ENCODE measurements around the gene PLEKHG5. TPM values are rescaled to one million over a fixed set of nuclear protein-coding genes. Genes with fewer than 3 reads are reported as not detected.
A peak's percentile ranks its signal among the peaks of the same experiment; 100 is the strongest.

Gene PLEKHG5
- total RNA-seq, 1 donor from 2014 or later, result 34.9 TPM

DNA sequence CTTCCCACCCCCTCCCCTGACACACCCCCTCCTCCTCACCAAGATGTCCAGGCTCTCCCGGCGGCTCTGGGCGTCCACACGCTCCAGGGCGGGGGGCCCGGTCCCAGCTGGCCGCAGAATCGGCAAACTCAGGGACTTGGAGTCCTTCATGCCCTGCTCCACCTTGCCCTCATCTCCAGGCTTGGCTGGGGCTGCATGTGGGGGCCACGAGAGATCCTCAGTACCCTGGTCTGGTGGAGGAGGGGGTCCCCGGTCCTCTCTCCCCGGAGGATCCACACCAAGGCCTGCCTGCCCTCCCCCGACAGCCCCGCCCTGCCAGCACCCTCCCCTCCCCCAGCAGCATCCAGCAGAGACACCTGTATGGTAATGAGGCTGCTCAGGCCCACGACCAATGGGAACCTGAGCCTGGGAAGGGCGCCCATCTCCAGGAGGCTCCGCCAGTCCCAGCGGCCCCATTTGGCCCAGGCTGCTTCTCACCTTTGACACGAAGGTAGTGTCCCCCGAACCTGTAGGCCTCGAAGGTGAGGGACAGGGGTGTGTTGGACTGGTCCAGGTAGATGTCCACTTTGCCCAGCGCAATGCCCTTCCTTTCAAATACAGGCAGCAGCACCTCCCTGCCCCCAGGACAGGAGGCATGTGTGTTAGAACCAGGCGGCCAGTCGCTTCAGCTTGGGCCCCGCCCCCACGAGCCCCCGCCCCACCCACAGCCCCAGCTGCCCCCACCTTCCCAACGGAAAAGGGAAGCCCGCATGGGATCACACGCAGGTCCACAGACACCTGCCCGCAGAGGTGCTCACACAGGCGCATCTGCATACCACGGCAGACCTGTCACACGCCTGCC, 17.3 kb downstream of the PLEKHG5 start:
- TF ChIP-seq, protein P1, sequence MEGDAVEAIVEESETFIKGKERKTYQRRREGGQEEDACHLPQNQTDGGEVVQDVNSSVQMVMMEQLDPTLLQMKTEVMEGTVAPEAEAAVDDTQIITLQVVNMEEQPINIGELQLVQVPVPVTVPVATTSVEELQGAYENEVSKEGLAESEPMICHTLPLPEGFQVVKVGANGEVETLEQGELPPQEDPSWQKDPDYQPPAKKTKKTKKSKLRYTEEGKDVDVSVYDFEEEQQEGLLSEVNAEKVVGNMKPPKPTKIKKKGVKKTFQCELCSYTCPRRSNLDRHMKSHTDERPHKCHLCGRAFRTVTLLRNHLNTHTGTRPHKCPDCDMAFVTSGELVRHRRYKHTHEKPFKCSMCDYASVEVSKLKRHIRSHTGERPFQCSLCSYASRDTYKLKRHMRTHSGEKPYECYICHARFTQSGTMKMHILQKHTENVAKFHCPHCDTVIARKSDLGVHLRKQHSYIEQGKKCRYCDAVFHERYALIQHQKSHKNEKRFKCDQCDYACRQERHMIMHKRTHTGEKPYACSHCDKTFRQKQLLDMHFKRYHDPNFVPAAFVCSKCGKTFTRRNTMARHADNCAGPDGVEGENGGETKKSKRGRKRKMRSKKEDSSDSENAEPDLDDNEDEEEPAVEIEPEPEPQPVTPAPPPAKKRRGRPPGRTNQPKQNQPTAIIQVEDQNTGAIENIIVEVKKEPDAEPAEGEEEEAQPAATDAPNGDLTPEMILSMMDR (IDR thresholded peaks at IDR 0.05), result no peak
- H3K27me3 Mint-ChIP-seq (ENCODE audit: unreplicated experiment), result no peaks in the 10 kb centered on the region
- no peak for DNase-seq (ENCODE audit: extremely low spot score, unreplicated experiment)
- no peaks in the 10 kb centered on the region for H3K4me1 Mint-ChIP-seq (ENCODE audit: unreplicated experiment)
- no peaks in the 10 kb centered on the region for H3K9me3 Mint-ChIP-seq (ENCODE audit: unreplicated experiment)
- no peak overlapping the region for H3K4me3 Mint-ChIP-seq (ENCODE audit: unreplicated experiment)
- no peak overlapping the region for H3K27ac Mint-ChIP-seq (ENCODE audit: unreplicated experiment)
- peaks cover 16% of the 10 kb centered on the region for H3K36me3 Mint-ChIP-seq (ENCODE audit: unreplicated experiment)

DNA sequence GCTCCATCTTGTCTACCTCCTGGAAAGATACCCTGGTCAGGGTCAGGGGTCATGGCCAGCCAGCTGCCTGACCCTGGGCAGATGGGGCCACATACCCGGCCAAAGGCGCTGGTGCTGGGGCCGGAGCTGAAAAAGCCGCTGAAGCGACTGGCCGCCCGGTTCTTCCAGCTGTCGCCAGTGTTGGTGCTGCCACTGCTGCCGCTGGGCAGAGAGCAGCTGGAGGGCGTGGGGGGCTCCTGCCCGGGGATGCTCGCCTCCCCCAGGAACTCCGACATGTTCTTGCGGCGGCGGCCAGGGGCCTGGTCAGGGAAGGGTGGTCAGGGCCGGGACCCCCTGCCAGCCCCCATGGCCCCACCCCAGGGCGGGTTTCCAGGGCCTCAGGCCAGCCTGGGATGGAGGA, 18.3 kb downstream of the PLEKHG5 start:
- DNase-seq (ENCODE audit: extremely low spot score, unreplicated experiment), result no peak
- TF ChIP-seq, protein P1 (IDR thresholded peaks at IDR 0.05), result no peak
- Mint-ChIP-seq H3K27ac (ENCODE audit: unreplicated experiment) (no peak overlapping the region), H3K9me3 (ENCODE audit: unreplicated experiment) (no peaks in the 10 kb centered on the region), H3K36me3 (ENCODE audit: unreplicated experiment) (peaks cover 18% of the 10 kb centered on the region), H3K4me1 (ENCODE audit: unreplicated experiment) (no peaks in the 10 kb centered on the region), H3K4me3 (ENCODE audit: unreplicated experiment) (no peak overlapping the region), H3K27me3 (ENCODE audit: unreplicated experiment) (no peaks in the 10 kb centered on the region)

DNA sequence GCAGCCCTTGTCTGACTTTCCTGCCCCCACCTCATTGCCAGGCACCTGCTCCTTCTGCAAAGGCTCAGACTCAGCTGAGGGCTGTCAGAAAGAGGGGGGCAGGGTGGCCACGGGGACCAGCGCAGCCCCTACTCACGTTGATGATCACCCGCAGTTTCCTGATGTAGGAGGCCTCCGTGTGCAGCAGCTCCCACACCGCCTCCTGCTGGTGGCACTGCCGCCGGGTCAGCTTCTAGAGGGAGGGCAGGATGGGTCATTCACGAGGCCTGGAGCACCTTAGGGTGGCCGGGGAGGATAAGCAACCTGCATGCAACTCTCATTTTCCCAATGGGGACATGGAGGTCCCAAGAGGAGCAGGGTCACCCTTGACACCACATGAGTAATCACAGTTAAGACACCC, 19.1 kb downstream of the PLEKHG5 start:
- DNase-seq (ENCODE audit: extremely low spot score, unreplicated experiment), result no peak
- no peak overlapping the region for H3K4me3 Mint-ChIP-seq (ENCODE audit: unreplicated experiment)
- no peaks in the 10 kb centered on the region for H3K27me3 Mint-ChIP-seq (ENCODE audit: unreplicated experiment)
- H3K27ac Mint-ChIP-seq (ENCODE audit: unreplicated experiment), result no peak overlapping the region
- TF ChIP-seq, protein P1 (IDR thresholded peaks at IDR 0.05), result peak; percentile 34
- H3K9me3 Mint-ChIP-seq (ENCODE audit: unreplicated experiment), result no peaks in the 10 kb centered on the region
- H3K4me1 Mint-ChIP-seq (ENCODE audit: unreplicated experiment), result no peaks in the 10 kb centered on the region
- H3K36me3 Mint-ChIP-seq (ENCODE audit: unreplicated experiment), result peaks cover 18% of the 10 kb centered on the region

DNA sequence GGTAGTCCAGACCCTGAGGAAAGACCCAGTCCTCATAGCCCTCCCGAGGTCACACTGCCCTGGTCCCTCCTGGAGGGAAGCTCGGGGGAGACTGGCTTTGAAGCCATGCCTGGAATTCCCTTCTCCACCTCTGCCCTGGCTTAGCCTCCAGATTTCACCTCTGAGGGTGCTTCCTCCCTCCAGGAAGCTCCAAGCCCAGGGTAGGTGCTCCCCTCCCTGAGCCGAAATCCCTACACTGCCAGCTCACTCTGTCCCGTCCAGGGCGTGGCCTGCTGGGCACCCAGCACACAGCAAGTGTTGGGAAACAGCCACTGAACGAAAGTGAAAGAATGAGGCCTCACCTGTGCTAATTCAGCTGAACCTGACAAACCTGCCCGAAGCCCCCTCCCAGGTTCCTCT, 19.5 kb downstream of the PLEKHG5 start:
- Mint-ChIP-seq H3K36me3 (ENCODE audit: unreplicated experiment) (peaks cover 18% of the 10 kb centered on the region), H3K4me3 (ENCODE audit: unreplicated experiment) (no peak overlapping the region), H3K9me3 (ENCODE audit: unreplicated experiment) (no peaks in the 10 kb centered on the region), H3K4me1 (ENCODE audit: unreplicated experiment) (no peaks in the 10 kb centered on the region), H3K27me3 (ENCODE audit: unreplicated experiment) (no peaks in the 10 kb centered on the region), H3K27ac (ENCODE audit: unreplicated experiment) (no peak overlapping the region)
- TF ChIP-seq, protein P1 (IDR thresholded peaks at IDR 0.05), result no peak
- no peak for DNase-seq (ENCODE audit: extremely low spot score, unreplicated experiment)

DNA sequence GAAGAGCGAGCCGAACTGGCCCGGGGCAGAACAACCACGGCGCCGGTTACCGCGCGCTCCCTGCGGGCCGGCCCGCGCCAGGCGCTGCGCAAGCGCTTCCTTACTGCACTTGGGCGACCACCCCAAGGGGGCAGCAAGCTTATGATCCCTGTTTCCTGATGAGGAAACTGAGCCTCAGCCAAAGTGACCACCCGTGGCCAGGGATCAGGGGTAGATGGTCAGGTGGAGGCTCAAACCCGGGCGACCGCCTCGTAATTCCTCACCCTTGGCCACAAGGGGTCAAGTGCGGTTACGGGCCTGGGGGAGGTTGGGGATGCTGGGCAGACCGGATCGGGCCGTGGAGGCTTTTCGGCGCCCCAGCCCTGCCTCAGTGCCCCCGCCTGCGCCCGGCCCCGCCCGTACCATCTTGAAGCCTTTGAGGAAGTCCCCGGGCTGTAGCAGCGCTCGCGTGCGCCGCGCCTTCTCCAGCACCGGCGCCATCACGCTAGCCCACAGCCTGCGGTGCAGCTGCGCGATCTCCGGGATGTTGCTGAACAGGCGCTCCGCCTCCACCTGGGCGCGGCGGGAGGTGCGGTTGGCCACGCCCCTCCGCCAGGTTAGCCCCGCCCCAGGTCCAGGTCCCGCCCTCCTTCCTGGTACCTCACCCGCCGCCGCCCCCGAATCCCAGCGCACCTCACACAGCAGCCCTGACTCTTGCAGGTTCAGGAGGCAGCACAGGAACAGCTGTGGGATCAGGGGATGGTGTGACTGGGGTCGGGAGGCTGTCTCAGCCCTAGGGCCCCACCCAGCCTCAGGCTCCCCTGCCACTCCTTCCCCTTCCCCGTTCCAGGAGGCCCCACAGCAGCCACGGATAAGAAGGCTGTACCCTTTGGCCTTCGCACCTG, 20.1 kb downstream of the PLEKHG5 start:
- no peaks in the 10 kb centered on the region for H3K4me1 Mint-ChIP-seq (ENCODE audit: unreplicated experiment)
- peaks cover 18% of the 10 kb centered on the region for H3K36me3 Mint-ChIP-seq (ENCODE audit: unreplicated experiment)
- no peak overlapping the region for H3K27ac Mint-ChIP-seq (ENCODE audit: unreplicated experiment)
- TF ChIP-seq, protein P1 (IDR thresholded peaks at IDR 0.05), result no peak
- no peak overlapping the region for H3K4me3 Mint-ChIP-seq (ENCODE audit: unreplicated experiment)
- no peak for DNase-seq (ENCODE audit: extremely low spot score, unreplicated experiment)
- no peaks in the 10 kb centered on the region for H3K9me3 Mint-ChIP-seq (ENCODE audit: unreplicated experiment)
- H3K27me3 Mint-ChIP-seq (ENCODE audit: unreplicated experiment), result no peaks in the 10 kb centered on the region
